Measurements from ENCODE around the gene ORC6.

- TF ChIP-seq CTCF (IDR thresholded peaks at IDR 0.05; ENCODE audit: insufficient read depth, low read length) = no peak
- TF ChIP-seq REST (IDR thresholded peaks at IDR 0.05; ENCODE audit: insufficient replicate concordance, low read depth) = no peak
- no peak for TF ChIP-seq POLR2AphosphoS5 (IDR thresholded peaks at IDR 0.05; ENCODE audit: low read depth)
- peak; percentile 53; the same call in 1 of the 2 replicates for TF ChIP-seq SPI1 (IDR thresholded peaks at IDR 0.05; ENCODE audit: borderline replicate concordance, low read depth)
- TF ChIP-seq GABPA (IDR thresholded peaks at IDR 0.05; ENCODE audit: low read depth) = no peak
These were observed 1.3 kb upstream of the ORC6 start for GRCh38 chr16:46688101-46688653.
